Measurements from ENCODE around the gene PSG6.
"Not testable (repeated sequence)": the region's sequence is repeated elsewhere in the genome, so short reads cannot be mapped to it uniquely, and the experiment has no call there.

The PSG6 gene

DNA sequence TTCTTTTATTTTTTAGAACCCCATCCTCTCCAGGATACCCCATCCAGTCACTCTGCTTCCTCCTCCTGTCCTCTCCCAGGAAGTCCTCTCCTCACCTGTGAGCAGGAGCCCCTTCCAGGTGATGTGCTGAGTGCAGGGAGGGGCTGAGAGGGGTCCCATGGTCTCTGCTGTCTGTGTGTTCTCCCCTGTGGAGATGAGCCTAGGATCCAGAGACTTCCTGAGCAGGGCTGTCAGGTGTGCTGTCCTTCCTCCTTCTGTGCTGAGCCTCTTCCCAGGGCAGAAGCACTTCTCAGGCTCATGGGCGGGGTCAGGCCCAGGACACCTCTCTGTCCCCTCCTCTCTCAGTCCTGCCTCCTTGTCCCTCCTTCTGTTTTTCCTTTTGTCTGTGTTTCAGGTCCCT is at the start of gene PSG6:
TSS of gene PSG6 (minus strand) at position 261 of the 400 bp plus-strand sequence. CDS start at position 159, 102 bp downstream.
- FAIRE-seq = not testable (repeated sequence)

DNA sequence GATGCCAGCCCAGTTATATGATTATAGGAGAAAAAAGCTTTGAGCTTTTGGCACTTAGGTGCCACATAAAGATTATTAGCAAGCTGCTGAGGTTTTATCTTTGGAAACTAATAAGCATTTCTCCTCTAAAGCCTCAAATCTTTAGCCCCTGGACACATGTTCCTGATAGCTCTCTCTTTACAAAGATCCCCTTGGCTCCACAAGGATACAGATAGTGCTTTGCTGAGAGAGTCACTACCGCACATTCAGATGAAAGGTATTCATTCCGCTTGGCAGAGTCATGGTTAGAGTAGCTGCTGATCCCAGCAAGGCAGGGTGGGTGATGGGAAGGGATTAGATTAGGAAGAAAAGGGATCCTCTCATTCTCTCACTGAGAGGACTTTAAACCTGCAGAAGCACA is 47.5 kb upstream of the PSG6 start:
- FAIRE-seq = no peak

DNA sequence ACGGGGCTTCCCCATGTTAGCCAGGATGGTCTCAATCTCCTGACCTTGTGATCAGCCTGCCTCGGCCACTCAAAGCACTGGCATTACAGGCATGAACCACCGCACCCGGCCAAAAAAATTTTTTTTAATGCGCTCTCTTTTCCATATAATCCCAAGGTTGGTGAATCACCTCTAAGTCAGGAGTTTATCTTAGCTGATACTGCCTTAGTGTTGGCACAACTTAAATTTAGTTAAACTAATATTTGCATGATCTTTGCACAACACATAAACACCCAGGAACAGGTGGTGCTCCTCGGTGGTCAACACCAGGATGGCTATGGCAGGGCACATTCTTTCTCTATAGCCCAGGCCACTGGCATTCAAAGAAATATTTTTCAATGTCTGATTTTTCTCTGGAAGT is 43.4 kb upstream of the PSG6 start:
- no peak for FAIRE-seq

DNA sequence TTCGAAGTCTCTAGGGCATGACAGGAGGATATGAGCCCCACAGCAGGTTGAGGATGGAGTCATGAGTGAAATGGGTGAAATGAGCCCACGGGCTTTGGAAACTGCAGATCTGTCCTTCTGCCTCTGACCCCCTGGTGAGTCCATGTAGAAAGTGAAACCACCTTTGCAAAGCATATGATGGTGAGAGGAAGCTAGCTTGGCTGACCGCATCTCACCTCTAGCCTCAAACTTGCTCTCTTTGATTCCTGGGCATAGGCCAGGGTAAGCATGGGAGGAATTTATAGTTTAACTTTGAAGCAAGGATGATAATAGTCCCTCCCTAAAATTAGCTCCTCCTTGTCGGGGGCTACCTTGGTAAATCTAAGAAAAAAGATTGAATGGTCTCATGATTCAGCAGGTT is 34.4 kb upstream of the PSG6 start:
- not testable (repeated sequence) for FAIRE-seq

DNA sequence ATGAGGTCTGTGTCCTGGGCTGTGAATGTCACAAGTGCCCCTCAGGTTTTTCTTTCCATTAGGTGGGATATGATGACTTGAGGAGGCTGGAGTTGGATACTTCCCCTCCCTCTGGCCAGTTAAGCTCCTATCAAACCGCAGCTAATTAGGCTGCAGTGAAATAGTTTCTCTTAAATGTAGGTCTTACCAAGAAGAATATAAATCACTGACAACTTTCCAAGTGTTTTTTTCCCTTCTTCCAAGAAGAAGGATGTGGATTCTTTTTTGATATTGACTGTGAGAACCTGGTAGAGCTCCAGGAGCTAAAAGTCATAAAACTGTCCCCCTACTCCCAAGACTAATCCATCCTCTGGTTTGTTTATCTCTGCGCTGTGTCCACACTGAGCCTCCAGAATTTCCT is 33.8 kb upstream of the PSG6 start:
- peak; percentile 82 for FAIRE-seq

DNA sequence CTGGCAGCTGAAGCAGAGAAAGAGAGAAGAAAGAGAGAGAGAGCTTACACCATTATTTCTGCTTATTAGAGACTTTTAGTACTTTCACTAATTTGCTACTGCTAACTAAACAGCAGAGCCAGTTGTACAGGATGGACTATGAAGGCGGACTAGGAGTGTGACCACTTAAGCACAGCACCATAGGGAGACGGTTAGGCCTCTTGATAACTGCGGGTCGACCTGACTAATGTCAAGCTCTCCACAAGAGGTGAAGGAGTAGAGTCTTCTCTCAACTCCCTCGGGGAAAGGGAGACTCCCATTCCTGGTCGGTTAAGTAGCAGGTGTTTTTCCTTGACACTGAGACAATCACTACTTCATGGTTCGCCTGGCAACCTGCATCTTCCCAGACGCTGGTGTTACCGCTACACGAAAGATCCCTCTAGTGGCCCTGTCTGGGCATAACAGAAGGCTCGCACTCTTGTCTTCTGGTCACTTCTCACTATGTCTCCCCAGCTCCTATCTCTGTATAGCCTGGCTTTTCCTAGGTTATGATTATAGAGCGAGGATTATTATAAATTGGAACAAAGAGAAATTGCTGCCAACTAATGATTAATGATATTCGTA is 24.6 kb upstream of the PSG6 start:
- FAIRE-seq = no peak

DNA sequence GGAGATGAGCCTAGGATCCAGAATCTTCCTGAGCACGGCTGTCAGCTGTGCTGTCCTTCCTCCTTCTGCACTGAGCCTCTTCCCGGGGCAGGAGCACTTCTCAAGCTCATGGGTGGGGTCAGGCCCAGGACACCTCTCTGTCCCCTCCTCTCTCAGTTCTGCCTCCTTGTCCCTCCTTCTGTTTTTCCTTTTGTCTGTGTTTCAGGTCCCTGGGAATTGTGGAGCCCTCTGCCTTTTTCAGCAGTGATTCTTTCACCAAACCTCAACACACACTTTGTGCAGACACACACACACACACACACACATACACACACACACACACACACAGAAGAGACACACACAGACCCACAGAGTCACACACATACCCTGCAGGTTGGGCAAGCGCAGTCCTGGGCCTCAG is 19.4 kb upstream of the PSG6 start, which contains the start of gene PSG7:
TSS of gene PSG7 (minus strand) at position 101 of the 400 bp plus-strand sequence. CDS start 131 bp downstream, outside the sequence.
- not testable (repeated sequence) for FAIRE-seq

DNA sequence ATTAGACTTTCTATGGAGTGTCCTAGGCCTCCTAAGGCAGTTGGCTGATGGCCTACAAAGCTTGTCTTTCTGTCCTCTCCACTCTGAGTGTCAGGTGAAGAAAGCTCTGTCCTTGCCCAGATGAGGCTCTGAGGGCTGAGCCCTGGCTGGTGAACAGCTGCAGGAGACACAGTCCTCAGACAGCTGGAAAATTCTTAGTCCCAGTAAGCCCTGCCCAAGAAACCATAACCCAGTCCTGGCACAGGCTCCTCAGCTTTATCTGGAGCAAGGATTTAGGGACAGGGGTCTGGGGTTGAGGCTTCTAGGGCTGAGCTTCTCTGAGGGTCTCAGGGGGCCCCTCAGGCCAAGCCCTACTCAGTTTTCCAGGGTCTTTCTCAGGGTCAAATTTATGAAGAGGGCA is 17.0 kb upstream of the PSG6 start:
- FAIRE-seq = not testable (repeated sequence)

DNA sequence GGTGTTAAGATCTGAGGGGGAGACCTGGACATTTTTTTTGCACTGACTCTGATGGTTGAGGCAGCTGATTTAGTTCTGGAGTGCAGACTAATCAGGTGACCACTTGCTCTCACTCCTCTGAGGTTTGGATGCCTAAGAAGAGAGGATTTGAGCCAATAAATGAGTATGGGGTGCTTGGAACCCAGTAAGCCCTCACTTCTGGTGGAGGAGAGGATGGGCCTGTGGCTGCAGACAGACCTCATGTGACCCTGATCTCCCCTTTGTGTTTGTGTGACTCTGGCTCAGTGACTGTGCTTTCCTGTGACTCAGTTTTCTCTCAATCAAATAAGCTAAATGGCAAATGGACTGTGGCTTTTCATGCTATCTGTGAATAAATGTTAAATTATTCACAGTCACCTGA is 16.5 kb upstream of the PSG6 start:
- FAIRE-seq = peak; percentile 96

DNA sequence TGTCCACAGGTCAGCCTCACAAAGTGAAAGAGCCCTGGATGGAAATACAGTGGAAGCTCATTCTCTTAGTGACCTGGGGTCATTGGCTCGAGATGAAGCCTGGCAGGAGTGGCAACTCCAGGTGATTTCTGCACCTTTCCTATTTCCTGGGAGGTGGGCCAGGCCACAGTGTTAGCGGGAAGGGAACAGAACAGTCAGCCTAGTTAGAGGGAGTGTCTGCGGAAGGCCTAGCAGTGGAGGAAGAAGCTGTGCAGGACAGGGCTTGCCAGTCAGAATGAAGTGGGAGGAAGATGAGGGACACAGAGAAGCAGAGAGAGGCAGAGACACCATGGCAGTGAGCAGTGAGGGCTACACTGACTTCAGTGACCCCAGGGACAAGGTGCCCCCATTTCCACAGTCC is 15.7 kb upstream of the PSG6 start:
- not testable (repeated sequence) for FAIRE-seq

DNA sequence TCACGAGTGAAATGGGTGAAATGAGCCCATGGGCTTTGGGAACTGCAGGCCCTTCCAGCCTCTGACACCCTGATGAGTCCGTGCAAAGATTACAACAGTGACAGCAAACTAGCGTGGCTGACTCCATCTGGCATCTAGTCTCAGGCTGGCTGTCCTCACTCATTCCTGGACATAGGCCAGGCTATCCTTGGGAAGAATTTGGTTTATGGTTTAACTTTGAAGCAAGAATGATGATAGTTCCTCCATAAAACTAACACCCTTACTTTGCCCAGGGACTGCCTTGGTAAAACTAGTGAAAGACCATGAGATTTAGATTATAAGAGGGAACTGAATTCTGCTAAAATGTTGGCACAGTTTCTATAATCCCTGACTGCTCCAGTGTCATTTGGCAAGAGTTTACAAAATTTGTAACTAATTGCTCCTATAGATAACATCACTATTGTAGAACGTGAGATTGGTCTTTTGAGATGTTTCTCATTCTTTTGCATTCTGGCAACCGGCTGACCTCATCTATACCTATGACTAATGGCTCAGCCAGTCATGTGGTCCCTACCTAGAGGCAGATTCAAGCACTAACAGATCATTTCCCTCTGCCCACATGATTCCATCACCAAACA is 14.9 kb upstream of the PSG6 start:
- peak; percentile 100 for FAIRE-seq

DNA sequence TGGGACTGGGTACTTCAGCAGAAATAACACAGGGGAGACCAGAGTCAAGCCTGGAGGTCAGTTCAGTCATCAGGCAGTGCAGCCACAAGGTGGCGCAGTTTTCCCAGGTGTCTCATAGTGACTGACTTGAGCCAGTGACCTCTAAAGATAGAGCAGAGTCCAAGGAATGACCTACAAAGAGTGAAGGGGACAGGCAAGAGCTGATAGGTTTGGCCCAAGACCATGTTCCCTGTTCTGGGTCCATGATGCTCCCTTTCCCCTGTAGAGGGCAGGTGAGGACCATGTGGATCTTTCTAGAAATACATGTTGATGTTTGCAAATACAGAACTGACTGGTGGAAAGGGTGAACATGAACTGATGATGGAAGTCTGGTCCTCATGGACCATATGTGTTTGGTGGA is 12.5 kb upstream of the PSG6 start:
- not testable (repeated sequence) for FAIRE-seq

DNA sequence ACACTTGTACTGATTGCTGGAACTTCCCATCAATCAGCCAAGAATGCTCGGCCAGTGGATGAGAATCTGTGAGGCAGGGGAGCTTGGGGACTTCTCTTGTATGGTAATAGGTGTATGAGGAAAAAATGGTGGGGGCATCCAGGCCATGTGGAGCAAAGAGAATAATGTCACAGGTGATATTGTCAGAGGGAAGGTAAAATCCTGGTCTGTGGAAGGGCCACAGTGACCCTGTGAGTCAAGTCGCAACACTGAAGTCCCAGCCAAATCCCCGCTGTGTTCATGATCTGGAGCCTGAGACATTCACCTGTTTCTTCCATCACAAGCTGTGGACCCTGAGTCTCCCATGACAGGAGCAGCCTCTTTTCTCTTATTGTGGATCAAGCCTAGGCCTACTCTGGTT is 11.2 kb upstream of the PSG6 start:
- FAIRE-seq = no peak

DNA sequence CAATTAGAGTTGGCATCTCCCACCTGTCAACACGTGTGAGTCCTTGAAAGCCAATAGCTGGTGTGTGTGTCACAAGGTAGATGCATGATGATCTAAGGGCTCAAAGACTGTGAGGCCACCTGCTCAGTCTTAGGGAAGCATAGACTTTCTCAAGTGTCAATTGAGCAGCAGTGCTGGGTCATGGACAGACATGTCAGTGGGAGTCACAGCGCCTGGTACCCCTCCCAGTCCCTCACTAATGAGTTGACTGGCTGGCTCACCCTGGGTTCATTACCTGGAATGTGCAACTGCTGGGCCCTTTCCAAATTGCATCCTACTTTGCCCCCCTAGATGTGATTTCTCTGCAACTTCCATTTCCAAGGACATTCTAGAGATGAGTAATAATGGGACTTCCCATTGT is 9.1 kb upstream of the PSG6 start:
- peak; percentile 15 for FAIRE-seq

DNA sequence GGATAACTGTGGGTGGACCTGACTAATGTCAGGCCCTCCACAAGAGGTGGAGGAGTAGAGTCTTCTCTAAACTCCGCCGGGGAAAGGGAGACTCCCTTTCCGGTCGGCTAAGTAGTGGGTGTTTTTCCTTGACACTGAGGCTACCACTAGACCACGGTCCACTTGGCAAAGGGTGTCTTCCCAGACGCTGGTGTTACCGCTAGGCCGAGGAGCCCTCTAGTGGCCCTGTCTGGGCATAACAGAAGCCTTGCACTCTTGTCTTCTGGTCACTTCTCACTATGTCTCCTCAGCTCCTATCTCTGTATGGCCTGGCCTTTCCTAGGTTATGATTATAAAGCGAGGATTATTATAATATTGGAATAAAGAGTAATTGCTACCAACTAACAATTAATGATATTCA is 5.4 kb upstream of the PSG6 start:
- FAIRE-seq = peak; percentile 71

DNA sequence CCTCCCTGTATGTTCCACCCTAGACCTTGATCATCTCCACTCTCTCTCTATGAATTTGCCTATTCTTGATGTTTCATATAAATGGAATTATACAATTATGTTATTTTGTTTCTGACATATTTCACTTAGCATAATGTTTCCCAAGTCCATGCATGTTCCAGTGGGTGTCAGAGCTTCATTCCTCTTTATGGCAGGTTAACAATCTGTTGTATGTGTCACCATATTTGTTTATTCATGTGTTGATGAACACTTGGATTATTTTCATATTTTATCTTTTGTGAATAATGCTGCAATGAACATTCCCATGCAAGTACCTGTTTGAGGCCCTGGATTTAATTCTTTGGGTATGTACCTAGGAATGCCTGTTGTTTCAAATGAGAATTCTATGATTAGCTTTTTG is 3.3 kb upstream of the PSG6 start:
- peak; percentile 6 for FAIRE-seq

DNA sequence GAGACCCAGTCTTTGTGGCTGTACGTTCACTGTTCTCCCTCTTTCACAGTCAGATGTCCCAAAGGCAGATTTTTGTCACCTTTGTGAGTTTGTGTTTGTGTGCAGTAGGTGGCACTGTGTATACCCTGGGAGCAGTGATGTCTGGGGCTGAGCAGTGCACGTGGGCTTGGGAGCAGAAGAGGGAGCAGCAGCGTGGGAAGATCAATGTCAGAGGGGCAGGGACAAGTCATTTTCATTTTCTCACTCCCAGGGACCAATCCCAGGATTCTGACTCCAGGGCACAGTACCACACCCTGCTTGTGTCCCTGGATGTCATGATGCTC is 2.0 kb upstream of the PSG6 start:
- no peak for FAIRE-seq

DNA sequence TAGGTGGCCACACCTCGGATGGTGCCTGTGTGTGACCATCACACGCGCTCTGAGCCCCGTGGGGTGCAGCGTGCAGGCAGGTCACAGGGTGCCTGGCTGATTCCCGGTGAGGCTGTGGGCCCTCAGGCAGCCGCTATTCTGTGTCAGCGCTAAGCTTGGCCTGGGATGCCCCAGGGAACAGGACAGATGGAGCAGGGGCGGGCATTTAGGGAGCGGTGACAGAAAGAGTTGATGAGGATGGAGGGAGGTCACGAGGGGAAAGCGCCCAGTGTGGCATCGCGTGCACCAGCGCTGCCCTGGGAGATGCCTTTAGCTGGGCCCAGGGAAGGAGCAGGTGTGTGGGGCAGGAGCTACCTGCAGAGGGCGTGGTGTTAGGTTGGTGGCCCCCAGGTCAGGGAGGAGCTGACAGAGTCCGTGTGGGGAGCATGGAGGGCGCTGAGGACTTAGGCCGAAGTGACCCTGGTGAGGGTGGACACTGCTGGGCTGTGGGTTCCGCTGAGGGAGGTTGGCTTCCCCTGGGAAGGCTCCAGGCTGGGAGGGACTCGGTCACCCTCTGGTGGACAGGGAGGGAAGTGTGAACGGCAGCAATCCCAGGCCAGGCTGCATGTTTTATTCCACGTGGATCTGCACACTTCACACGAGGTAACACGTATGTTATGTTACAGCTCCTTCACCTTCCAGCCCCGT is 1.5 kb upstream of the PSG6 start:
- FAIRE-seq = not testable (repeated sequence)

DNA sequence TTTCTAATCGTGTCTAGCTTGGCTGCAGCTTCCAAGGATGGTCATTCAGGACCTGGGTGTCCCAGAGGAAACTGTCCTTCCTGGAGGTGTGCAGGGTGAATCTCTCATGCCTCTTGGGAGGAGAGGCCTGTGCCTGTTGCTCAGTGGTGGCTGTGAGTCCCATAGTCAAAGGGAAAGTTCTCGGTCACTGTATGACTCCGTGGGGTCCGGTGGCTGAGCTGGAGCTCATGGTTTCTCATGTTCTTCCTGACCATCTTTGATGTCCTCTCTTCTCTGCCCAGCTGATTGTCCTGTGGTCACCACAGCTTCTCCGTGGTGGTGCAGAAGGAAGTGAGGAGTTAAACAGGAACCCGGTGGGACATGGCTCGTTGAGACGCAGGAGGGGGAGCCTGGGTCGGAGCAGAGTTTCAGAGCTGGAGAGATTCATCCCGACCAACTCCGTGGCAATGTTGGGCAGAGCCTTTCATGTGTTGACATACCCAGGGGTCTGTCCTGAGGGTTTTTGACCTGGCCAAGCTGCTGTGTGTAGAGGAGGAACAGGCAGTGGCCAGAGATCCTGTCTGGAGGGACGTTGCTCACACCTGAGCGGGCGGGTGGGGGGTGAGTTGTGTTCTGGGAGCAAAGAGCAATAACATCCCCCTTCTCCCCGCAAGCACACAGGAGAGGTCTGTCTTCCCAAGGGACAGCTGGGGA is 829 bp upstream of the PSG6 start:
- FAIRE-seq = not testable (repeated sequence)

DNA sequence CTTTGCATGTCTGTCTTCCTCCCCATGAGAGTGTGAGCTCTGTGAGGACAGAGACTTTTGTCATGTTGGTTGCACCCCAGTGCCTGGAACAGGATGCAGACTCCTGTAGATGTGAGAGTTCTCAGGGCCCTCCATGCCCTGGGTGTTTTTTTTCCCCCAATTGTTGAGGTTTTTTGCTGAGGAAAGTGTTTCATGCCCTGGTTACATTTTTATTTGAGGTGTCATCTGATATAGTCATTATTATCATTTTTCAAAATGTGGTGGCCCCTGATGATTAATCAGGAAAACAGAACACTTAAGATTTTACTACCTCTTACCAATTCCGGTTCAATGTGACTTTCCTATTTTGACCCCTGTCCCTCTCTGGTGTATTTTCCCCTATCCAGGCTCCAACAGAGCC is 763 bp downstream of the PSG6 start:
- not testable (repeated sequence) for FAIRE-seq

DNA sequence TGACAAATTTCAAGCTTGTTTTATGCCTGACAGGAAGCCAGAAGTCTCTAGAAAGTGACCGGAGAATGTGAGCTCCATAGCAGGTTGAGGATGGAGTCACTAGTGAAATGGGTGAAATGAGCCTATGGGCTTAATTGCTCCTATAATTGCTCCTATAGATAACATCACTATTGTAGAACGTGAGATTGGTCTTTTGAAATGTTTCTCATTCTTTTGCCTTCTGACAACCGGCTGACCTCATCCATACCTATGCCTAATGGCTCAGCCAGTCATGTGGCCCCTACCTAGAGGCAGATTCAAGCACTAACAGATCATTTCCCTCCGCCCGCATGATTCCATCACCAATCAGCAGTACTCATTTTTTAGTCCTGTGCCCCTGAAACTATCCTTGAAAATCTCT is 4.2 kb downstream of the PSG6 start:
- peak; percentile 99 for FAIRE-seq

DNA sequence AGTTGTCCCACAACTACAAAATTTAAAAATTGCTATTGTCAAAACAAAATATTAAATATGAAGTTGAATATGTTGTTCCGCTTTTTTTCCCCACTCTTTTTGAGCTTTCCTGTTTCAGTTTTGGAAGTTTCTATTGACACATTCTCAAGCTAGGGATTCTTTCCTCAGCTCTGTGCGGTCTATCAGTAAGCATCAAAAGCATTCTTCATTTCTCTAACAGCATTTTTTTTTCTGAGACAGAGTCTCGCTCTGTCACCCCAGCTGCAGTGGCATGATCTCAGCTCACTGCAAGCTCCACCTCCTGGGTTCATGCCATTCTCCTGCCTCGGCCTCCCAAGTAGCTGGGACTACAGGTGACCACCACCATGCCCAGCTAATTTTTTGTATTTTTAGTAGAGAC is 4.8 kb downstream of the PSG6 start:
- not testable (repeated sequence) for FAIRE-seq

DNA sequence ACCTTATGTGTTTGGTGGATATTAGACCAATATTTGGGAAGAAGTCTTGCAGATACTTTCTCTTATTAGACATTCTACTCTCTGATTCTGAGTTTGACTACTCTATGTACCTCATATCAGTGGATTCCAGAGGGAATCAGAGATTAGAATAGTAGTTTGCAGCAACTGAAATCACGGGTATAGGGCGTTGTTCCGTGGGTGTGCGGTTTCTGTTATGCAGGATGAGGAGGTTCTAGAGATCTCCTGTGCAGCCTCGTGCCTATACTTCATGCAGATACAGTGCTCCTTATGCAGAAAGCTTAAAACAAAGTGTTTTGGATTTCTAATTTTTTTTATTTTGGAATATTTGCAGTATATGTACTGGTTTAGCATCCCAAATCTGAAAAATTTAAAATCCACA is 6.0 kb downstream of the PSG6 start:
- peak; percentile 8 for FAIRE-seq

DNA sequence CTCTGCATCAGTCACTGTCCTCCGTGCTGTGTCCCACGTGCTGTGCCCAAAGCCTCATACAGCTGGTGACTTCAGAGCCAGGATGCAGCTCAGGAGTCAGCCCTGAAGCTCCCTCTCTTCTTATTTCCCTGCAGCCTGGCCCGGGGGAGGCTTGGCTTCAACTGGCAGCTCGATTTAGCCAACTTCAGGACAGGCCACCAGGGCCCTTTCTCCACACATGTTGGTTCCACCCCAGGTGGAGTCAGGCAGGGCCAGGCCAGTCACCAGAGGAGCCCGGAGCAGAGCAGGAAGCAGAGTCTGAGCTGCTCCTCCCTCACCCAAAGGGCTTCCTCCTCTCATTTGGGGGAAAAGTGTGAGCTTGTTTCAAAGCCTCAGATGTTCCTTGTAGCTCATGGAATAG is 11.5 kb downstream of the PSG6 start:
- not testable (repeated sequence) for FAIRE-seq
